Fibroblast of the conjunctiva (primary cell): ENCODE results near the gene SLC9A9.
A peak's percentile ranks its signal among the peaks of the same experiment; 100 is the strongest.
"Not testable (repeated sequence)": the region's sequence is repeated elsewhere in the genome, so short reads cannot be mapped to it uniquely, and the experiment has no call there.

Experiments
- DNase-seq: peaks from one replicate; pipeline ENCODE4 v3.0.0-alpha.2; 2010; ENCODE audit warnings: low read depth

SLC9A9 gene

DNA sequence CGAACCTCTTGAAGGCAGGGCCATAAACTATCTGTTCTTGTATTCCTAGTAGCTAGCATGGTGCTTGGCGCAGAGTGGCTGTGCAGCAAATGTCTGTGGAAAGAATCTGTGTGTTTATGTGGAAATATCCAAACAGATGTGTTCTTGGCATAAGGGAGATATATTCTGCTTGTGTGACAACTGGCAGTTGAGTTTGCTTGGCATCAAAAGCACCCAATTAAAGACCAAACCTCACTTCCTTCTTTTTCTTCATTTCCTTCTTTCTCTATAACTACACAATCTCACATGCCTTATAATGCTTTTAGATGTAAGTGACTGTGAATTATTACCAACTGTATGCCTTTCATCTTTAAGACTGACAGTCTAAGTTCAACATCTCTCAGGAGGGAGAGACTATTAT lies 296.5 kb downstream of the SLC9A9 start:
- DNase-seq = no peak

DNA sequence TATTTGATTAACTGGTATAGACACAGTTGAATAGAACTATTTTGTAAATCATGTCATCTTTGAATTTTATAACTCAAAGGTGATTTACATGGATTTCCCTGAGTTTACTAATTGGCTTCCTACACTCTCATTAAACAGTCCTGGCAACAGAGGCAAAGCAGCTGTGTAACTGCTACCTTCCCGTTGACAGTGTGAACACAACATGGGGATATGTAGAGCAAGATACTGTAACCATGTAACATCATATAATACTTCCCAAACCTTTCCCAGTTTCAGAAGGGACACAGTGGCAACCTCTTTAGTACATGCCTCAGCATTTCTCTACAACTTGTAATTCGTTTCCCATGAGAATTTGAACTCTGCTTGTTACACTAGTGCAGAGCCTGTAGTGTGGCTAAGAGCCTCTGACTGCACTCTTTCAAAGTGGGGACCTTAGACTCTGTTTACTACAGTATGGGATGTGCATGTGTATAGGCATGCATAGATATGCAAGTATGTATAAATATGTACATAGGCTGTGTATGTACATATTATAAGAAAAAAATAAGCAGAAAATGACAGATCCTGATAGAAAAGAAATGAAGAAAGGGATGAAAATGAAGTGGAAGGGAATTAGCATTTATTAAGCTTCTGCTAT lies 299.3 kb downstream of the SLC9A9 start:
- DNase-seq = no peak

DNA sequence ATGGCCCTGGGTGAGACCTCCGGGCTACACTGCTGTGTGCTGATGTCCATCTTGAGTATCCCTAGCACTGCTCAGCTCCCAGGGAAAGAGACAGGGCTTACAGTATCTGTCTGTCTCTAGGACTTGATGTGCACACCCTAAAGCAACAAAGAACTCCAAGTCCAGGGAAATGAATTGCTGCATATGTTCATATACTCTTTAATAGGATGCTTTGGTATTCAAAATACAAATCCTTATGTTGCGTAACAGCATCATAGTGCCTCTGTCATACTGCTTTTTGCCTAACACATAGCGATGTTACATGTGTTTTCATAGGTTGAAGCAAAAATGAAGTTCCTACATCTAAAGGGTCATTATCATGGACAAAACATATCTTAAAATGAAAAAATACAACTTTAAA lies 299.9 kb downstream of the SLC9A9 start:
- no peak for DNase-seq

DNA sequence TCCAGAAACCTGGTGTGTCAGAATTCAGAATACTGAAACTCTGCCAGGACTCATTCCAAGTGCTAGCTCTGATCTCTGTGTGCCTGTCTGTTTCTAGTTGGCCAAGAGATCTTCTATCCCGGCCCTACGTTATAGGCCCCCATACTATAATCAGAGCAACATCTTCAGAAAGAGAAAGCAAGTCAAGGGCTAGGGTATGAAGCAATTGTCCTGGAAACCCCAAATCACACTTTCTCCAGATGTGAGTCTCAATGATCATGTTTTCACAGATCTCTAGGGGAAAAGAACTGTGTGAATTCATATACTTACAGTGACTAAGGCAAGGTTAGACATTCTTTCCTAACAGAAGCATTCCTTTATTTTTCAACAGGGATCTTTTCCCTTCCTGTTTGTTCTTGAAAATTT lies 309.7 kb downstream of the SLC9A9 start:
- peak; percentile 81 for DNase-seq

DNA sequence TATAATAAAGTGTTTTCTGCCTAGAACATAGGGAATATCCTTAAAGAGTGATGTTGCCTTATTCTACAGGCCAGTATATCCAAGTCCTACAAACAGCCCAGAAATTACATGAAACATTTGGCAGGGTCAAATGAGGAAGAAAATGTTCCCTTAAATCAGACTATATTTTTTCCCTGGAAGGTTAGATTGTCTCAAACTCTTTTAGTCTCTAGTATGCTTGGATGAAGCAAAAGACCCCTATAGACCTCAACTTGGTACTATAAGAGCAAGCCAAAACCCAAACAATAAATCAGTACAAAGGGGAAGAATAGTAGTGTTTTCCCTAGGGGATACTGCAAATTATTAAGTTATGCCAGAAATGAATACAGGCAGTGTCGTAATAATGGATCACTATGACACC lies 310.2 kb downstream of the SLC9A9 start:
- no peak for DNase-seq

DNA sequence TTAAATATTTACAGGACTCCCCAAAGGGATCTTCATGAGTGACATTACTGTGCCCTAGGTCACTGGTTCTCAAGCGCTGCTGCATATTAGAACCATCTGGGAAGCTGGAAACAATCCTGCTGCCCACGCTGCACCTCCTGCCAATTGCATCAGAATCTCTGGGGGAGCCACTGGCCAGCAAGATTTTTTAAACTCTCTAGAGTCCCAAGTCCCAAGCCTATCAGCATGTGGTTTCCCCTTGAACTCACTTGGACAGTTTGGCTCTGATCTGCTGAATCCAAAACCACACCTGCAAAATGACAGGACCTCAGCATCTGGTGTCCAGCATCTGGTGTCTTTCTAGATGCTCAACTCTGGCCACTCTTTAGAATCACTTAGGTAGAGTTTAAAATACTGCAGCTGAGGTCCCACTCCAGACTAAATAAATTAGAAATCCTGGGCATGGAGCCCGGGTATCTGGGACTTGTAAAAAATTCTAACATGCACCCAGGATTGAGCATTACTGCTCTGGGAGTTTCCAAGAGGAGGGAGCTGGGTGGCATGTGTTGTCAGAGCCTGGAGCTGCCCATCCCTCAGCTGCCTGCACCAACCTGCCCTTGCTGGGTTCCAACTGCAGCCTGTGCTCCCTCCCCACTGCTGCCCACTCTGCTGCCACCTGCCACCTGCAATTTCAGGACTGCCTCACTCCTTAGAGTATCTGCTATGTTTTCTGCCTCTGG lies 311.3 kb downstream of the SLC9A9 start:
- DNase-seq = peak; percentile 92

DNA sequence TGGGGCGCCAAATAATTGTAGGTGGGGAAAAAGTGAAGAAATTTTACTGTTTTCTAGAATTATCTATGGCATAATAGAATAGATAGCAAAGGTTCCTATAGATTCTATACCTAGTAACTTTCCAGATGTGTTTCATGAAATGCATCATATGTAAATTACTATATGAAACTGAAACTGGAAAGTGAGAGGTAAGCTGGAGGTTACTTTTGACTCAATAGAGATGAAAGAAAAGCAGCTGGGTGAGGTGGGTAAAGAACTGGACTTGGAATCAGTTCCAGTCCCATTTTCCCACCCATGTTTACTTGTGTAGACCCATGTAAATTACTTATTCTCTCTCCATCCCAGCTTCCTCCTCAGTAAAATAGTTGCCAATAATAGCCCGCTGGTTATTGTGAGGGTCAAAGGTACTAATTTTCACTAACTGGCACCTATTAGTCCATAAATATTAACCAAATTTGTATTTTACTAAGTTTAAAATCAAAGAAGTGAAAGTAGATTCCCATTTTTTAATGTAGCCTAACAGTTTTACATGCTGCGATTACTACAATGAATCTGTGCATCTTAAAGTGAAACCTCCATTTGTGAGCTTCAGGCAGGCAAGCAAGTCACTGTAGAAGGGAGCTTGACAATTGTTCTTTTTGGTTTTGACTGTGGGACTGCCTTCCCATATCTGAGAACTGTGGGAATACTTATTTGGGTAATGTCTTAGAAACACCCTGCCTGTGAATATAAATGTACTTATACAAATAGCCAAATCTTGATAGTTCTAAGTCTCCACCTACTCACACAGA lies 312.1 kb downstream of the SLC9A9 start:
- no peak for DNase-seq

DNA sequence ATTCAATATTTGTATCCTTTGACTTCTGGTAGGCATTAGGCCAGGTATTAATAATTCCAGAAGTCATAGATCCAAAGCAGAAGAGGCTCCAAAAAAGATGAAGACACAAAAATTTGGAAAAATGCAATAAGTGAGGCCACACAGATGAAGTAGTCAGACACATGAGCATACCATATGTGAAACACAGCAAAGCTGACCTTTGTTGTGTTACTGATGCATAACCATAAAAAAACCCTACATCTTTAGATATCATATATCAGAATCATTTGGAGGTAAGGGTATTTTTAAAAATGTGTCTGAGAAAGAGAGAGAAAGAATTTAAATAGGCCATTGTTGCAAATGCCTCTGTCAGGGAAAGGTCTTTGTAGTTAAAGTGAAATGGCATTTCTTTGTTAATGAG lies 314.9 kb downstream of the SLC9A9 start:
- DNase-seq = no peak

DNA sequence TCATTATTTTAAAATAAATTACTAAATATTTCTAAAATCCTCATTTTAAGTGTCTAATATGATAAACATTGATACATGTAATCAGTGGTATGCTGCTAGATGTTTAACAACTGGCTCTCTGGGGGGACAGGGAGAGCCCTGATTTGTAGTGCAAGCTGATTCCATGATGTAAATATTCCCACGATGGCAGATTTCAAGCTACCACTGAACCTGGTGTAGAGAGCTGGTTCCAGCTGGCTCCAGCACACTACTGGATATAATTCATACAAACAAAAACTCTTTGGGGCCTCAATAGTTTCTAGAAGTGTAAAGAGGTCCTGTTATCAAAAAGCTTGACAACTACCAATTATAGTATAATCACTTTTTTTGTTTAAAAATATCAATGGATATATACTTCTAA lies 316.2 kb downstream of the SLC9A9 start:
- no peak for DNase-seq

DNA sequence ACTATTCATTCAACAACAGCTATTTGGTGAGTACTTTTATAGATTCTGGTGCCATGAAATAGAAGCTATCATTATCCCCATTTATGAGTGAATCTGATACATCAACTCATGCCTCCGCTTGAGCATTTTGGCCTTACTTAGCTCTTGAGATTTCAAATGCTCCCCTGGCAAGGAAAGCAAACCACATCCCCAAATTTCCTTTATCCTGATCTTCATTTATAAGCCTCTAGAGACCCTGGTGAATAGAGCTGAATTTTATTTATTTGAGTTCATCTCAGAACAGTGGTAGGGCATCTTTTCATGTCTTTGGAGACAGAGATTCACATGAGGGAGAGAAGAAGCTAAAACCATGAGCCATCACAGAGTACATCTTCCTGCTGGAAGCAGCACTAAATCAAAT lies 317.2 kb downstream of the SLC9A9 start:
- no peak for DNase-seq

DNA sequence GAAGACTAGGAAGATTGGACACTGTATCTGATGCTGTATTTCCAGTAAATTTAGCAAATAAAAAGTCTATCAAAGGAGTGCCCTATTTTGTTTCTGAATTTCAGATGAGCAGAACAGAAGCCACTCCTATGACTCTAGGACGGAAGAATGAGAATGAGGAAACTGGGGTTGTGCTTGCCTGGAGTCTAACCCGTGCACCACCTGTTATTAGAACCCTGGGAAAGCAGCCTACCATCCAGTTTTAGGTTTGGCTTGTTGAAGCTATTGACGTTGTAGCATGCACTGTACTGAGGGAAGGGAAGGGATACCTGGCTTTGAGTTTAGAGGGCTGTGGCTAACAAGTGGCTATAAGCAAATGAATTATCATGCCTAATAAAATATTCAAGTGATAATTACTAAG lies 318.5 kb downstream of the SLC9A9 start:
- no peak for DNase-seq

DNA sequence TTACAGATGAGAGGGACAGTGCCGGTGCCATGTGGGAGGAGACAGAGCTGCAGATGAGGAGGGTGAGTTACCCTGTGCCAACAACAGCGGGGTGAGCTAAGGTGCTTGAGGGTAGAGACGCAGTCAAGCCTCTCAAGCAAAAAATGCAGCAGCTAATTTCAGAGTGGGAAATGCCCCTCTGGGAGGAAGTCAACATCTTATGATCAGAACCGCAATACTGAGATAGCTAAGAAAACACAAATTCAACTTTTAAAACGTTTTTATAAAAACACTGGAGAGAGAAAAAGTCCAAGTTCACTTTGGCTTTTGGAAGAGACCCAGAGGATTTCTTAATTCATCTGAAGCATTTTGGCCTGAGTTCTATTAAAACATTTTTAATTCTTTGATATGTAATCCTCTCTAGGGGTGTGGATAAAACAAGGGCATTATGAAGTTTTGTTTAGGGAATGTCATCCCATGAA lies 319.2 kb downstream of the SLC9A9 start:
- DNase-seq = peak; percentile 62

DNA sequence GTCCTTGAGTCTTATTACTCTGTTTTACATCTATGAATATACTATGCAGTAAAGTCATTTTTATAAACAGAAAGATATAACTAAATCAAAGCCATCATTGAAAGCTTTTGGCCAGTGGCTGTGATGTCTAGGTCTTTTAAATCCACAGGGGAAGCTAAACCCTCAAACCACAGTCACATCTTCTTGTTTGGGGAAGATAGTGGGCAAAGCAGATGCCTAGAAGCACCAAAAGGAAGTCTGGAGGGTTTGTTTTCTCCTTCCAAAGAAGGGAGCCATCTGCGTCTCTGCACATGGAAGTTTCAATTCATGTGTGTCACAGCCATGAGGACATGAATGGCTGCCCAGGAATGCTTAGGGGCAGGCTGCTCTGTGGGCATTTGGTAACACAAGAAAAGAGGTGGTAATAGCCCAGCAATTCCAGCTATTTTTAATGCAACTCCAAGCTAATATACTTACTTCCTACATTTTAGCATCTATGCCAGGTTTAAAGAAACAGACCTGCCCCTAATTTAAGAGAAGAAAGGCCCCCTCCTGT lies 322.2 kb downstream of the SLC9A9 start:
- DNase-seq = no peak

DNA sequence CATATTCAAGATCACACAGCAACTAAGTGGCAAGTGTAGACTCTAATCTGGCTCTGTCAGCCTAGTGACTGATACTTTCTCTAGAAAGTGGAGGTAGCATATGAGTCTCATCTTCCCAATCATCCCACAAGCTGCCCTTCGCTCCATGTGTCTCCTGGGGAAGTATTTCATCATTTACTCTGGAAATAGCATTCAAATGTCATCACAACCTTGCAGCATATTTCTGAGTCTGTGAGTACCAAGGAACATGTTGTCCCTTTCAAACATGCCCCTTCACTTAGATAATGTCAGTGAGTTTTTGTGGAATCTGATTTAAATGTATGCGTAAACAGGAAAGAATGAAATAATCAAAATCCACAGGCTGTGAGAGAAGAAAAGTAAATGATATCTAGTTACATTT lies 322.9 kb downstream of the SLC9A9 start:
- DNase-seq = peak; percentile 86

DNA sequence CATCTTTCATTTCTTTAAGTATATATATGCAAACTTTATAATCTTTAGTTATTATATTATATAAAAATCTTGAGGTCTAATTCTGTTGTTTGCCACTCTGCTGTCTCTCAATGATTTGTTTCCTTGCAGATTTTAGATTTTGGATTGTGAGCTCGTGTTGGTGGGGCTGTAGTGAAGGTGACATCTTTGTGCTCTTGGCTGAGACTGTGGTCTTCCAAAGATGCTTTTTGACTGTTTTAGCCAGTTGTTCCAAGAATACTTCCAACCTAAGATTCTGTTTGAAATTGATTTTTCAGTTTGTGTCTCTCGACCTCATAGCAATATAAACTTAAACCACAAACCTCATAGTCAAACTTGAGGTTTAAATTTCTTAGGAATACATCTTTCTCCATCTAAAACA lies 326.5 kb downstream of the SLC9A9 start:
- DNase-seq = no peak

DNA sequence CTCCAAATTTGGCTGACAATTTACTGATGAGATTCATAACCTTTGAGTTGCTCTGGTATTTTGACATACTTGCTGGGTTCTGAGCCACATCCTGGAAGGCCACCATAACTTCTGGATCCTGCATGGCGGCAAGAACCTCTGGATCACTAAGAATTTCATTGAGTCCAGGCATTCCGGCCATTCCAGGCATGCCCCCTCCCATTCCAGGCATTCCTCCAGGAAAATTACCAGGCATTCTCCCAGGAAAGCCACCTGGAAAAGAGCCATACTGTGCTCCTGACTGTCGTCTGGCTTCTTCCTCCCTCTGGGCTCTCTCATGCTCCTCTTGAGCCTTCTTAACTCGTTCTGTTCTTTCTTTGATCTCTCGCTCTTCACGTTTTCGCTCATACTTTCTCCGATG lies 331.1 kb downstream of the SLC9A9 start:
- DNase-seq = not testable (repeated sequence)

DNA sequence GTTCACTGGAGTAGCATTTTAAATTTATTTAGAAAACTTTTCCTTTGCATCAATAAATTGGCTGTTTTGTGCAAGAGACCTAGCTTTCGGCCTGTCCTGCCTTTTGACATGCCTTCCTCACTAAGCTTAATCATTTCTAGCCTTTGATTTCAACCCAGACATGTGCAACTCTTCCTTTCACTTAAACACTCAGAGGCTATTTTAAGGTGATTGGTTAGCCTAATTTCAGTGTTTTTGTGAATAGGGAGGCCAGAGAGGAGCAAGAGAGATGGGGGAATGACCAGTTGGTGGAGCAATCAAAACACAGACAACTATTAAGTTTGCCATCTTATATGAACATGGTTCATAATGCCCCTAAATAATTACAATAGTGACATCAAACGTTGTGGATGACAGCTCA lies 333.4 kb downstream of the SLC9A9 start:
- DNase-seq = no peak

DNA sequence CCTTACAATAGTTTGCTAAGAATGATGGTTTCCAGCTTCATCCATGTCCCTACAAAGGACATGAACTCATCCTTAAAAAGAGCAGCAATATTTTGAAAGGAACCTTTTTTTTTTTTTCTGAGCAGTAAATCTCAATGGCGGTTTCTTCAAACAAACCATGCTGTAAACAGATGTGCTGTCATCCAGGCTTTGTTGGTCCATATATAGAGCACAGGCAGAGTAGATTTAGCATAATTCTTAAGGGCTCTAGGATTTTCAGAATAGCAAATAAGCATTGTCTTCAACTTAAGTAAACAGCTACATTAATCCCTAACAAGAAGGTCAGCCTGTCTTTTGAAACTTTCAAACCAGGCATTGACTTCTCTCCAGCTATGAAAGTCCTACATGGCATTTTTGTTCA lies 334.2 kb downstream of the SLC9A9 start:
- DNase-seq = no peak

DNA sequence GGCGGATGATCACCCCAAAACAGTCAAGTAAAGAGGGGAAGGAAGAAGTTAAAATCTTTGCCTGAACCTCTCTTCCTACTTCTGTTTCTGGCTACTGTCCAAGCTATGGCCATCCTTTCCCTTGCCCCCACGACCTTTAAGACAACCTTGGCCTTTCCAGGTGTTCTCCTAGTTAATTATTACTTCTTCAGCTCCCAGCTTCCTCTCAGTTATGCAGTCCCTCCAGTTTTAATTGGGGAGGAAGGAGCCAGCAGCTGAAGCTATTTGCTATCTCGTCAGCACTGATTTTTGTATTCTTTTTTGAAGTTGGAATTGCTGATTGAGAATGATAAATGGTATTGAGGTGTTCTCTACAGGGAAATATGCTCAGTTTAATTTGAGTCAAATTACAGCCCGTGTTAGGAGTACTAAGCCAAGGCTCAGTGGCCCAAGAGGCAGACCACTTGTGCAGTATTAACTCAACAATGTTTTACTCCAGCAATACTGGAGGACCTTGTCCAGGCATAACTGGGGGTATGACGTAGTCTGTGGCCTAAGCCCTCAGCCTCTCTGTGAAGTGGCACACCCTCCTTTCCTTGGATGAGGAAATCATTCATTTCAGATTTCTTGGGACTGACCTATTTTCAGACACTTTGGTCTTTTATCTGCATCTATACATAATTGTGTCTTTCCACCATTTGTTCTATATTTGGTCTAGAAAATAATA lies 336.9 kb downstream of the SLC9A9 start:
- no peak for DNase-seq

DNA sequence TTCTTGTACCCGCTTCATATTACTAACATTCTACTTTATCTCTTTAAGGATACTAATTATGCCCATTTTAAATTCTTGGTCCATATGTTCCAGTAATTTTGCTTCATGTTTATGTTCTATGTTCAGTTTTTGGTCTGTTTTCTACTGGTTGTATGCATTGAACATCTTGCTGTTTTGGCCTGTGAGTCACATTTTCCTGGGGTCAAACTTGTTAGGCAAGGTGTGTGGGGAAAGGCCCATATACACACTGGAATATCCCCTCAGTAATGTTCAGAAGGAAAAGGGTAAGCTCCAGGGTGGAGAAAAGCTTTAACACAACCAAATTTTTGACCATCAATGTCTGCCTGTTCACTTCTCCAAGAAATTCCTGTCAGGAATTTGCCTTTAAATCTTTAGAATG lies 337.7 kb downstream of the SLC9A9 start:
- DNase-seq = no peak

DNA sequence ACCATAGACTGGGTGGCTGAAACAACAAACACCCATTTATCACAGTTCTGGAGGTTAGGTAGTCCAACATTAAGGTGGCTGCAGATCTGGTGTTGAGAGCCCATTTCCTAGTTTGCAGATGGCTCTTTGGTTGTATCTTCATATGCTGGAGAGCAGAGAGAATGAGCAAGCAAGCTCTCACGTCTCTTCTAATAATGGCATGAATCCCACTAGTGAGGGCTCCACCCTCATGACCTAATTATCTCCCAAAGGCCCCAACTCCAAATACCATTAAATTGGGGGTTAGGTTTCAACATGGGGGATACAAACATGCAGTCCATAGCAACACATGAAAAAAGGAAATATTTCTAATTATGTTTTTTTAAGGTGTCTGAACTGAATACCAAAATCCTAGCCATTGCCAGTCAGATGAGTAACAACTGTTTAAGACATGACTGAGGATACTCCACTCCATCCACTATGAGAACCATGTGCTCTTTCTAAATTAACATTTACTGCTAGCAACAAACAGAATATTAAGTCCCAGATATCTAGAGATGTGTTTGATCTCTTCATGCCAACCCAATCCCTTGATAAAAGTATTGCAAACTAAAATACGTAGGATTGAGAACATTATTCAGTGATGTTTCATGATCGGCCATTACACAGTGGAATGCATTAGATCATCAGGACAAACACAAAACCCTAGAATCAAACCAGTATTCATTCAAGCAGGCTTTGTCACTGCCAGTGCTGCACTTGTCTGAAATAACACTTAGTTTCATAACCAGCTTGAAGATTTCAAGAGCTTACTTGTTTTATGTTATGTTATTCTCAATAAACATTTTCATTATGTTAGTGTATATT lies 340.3 kb downstream of the SLC9A9 start:
- DNase-seq = peak; percentile 79
